Large intestine (tissue), 3 donors: ENCODE results near the gene ACSS1. TPM values are rescaled to one million over a fixed set of nuclear protein-coding genes. Genes with fewer than 3 reads are reported as not detected.
A peak's percentile ranks its signal among the peaks of the same experiment; 100 is the strongest.

Source experiments
- DNase-seq, 2 donors: peaks; one replicate each; pipeline versions ENCODE4 v3.0.0 to v3.0.0-alpha.2; 2013
- H3K27ac ChIP-seq: one replicate; pipeline ENCODE4 v1.5.1; 2013; ENCODE audit warnings: low read length
- H3K27me3 ChIP-seq: 2 replicates; pipeline ENCODE4 v1.6.1; 2013; ENCODE audit warnings: low read length; ENCODE audit not compliant: control insufficient read depth, insufficient read depth
- H3K36me3 ChIP-seq: 2 replicates; pipeline ENCODE4 v1.6.1; 2013; ENCODE audit warnings: low read length; ENCODE audit not compliant: control insufficient read depth, insufficient read depth
- H3K4me1 ChIP-seq: one replicate; pipeline ENCODE4 v1.6.1; 2013; ENCODE audit warnings: low read length; ENCODE audit not compliant: control insufficient read depth, insufficient read depth
- H3K4me3 ChIP-seq: one replicate; pipeline ENCODE4 v1.5.1; 2013; ENCODE audit warnings: low read length
- H3K9me3 ChIP-seq: one replicate; pipeline ENCODE4 v1.6.1; 2013; ENCODE audit warnings: mild to moderate bottlenecking, low read depth, low read length, moderate library complexity; ENCODE audit not compliant: control insufficient read depth
- WGBS: methylation state at CpG from one replicate; pipeline ENCODE4 v1.1.5; 2013; ENCODE audit warnings: low lambda C conversion rate; ENCODE audit not compliant: insufficient coverage; 5-methylcytosine and 5-hydroxymethylcytosine counted together
- polyA plus RNA-seq: library from polyadenylated mRNA; unstranded; fragments of 120-200 nt; gene quantifications from one replicate; pipeline ENCODE4 v1.2.1, GENCODE V29; 2013

The ACSS1 gene
- polyA plus RNA-seq, 1 donor: 102 TPM

DNA sequence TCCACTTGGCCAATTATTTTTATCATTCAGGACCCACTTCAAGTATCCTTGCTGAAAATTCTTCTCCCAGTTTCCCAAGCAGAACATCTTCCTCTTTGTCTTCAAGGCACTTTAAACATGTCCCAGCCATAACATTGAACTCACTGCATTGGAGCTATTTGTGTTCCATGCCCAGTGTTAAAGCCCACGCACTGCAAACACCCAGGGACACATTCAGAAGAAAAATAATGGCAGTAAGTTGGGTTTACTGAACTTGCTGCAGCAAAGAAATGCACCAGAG, 63.8 kb downstream of the ACSS1 start:
- no CpG with 5 or more reads among the region's 1 CpG for WGBS
- Histone ChIP-seq H3K4me1 (peaks cover 28% of the 10 kb centered on the region), H3K27me3 (no peaks in the 10 kb centered on the region), H3K27ac (no peak overlapping the region), H3K36me3 (peaks cover 2% of the 10 kb centered on the region), H3K4me3 (no peak overlapping the region), H3K9me3 (no peaks in the 10 kb centered on the region)
- DNase-seq: no peak

- peaks cover 6% of the 10 kb centered on the region for H3K36me3 ChIP-seq
- peak in 1 of 2 donors; percentile 31 for DNase-seq
- H3K27me3 ChIP-seq: no peaks in the 10 kb centered on the region
- H3K4me1 ChIP-seq: peaks cover 23% of the 10 kb centered on the region
- no peak overlapping the region for H3K4me3 ChIP-seq
- peak overlapping the region; percentile 77 for H3K27ac ChIP-seq
- no peaks in the 10 kb centered on the region for H3K9me3 ChIP-seq
- WGBS: 80% methylated on average over 3 of the region's 9 CpGs
Measured at GRCh38 chr20:24993337-24994185, 64.4 kb downstream of the ACSS1 start.

- no CpG with 5 or more reads among the region's 69 CpGs for WGBS
- DNase-seq: peak; percentile 91 to 96
- Histone ChIP-seq H3K9me3 (no peaks in the 10 kb centered on the region), H3K4me3 (peak within 1 kb of the TSS; percentile 88), H3K27me3 (no peaks in the 10 kb centered on the region), H3K27ac (peak within 1 kb of the TSS; percentile 77), H3K36me3 (peaks cover 6% of the 10 kb centered on the region), H3K4me1 (peaks cover 19% of the 10 kb centered on the region)
Measured at GRCh38 chr20:24992487-24993205, 65.3 kb downstream of the ACSS1 start, which contains the start of gene APMAP. TSS of gene APMAP (minus strand) at chr20:24992751. CDS start at chr20:24992688, 63 bp downstream.

- Histone ChIP-seq H3K27ac (peak overlapping the region; percentile 77), H3K9me3 (no peaks in the 10 kb centered on the region), H3K4me3 (peak overlapping the region; percentile 88), H3K27me3 (no peaks in the 10 kb centered on the region), H3K36me3 (peaks cover 6% of the 10 kb centered on the region), H3K4me1 (peaks cover 18% of the 10 kb centered on the region)
- DNase-seq: no peak
- no CpG with 5 or more reads among the region's 36 CpGs for WGBS
Measured at GRCh38 chr20:24991897-24992486, 65.9 kb downstream of the ACSS1 start.

DNA sequence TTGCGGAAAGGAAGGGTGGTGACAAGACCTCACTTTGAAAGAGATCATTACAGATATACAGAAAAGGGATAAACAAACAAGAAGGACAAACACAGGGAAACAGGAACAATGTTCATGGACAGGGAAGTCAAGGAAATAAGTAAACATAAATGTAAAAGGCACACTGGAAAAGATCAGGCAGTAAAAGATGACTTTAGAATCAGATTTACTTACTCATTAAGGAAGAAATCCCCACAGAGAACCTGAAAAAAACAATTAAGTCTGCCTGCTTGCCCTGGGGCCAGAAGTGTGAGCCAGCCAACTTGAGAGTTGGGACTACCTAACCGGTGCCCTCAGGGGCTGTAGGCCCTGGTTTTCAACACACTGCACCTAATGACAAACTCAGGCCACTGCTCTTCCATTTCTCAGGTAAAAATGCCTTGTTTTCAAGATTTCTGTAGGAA, 67.1 kb downstream of the ACSS1 start:
- no peak for DNase-seq
- Histone ChIP-seq H3K27me3 (no peaks in the 10 kb centered on the region), H3K4me3 (no peak overlapping the region), H3K9me3 (no peaks in the 10 kb centered on the region), H3K27ac (no peak overlapping the region), H3K36me3 (peaks cover 6% of the 10 kb centered on the region), H3K4me1 (peaks cover 11% of the 10 kb centered on the region)
- WGBS: 100% methylated on average over 1 of the region's 2 CpGs

DNA sequence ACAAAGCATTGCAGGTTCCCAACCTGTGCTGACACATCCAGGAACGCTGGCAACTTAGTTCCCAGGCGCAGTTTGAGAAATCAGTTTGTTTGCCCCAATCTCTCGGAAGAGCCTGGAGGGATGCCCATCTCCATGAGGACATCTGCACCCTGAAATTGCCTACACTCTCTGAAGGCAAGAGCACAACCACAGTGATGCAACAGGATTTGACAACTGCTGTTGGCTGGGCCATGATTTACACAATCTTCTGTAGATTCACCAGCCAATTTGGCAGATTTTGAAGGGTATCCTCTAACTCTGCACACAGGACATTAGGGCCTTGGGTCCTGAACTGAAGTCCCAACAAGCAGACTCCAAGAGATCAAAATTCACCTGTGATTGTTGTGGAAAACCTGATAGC, 68.8 kb downstream of the ACSS1 start:
- Histone ChIP-seq H3K27ac (no peak overlapping the region), H3K4me1 (peaks cover 6% of the 10 kb centered on the region)
- WGBS: no CpG with 5 or more reads among the region's 3 CpGs

GRCh38 chr20:24987873-24988835, 69.8 kb downstream of the ACSS1 start:
- no peaks in the 10 kb centered on the region for H3K9me3 ChIP-seq
- no peak overlapping the region for H3K4me3 ChIP-seq
- peaks cover 6% of the 10 kb centered on the region for H3K4me1 ChIP-seq
- H3K36me3 ChIP-seq: peaks cover 7% of the 10 kb centered on the region
- no peak overlapping the region for H3K27ac ChIP-seq
- no peak for DNase-seq
- no peaks in the 10 kb centered on the region for H3K27me3 ChIP-seq
- WGBS: 90% methylated on average over 2 of the region's 7 CpGs

More for the DNA sequence above, 68.8 kb downstream of the ACSS1 start:
- Histone ChIP-seq H3K4me3 (no peak overlapping the region), H3K27me3 (no peaks in the 10 kb centered on the region), H3K36me3 (peaks cover 6% of the 10 kb centered on the region), H3K9me3 (no peaks in the 10 kb centered on the region)
- no peak for DNase-seq

DNA sequence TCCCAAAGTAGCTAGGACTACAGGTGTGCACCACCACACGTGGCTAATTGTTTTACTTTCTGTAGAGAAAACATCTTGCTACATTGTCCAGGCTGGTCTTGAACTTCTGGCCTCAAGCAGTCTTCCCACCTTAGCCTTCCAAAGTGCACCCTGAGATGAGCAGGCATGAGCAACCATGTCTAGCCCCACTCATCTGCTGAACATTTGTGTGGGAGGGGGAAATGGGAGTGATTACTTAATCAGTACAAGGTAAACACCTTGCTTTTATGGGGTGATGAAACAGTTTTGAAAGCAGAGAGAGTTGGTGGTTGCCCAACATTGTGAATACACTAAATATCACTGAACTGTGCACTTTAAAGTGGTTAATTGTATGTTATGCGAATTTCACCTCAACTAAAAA, 70.7 kb downstream of the ACSS1 start:
- 83% methylated on average over 1 of the region's 2 CpGs for WGBS
- H3K27me3 ChIP-seq: no peaks in the 10 kb centered on the region
- H3K4me1 ChIP-seq: peaks cover 6% of the 10 kb centered on the region
- DNase-seq: no peak
- no peak overlapping the region for H3K4me3 ChIP-seq
- peaks cover 14% of the 10 kb centered on the region for H3K36me3 ChIP-seq
- no peak overlapping the region for H3K27ac ChIP-seq
- no peaks in the 10 kb centered on the region for H3K9me3 ChIP-seq

- Histone ChIP-seq H3K4me3 (no peak overlapping the region), H3K4me1 (peaks cover 6% of the 10 kb centered on the region), H3K27ac (no peak overlapping the region), H3K9me3 (no peaks in the 10 kb centered on the region), H3K36me3 (peaks cover 20% of the 10 kb centered on the region), H3K27me3 (no peaks in the 10 kb centered on the region)
- 93% methylated on average over 2 of the region's 7 CpGs for WGBS
- DNase-seq: no peak
Measured at GRCh38 chr20:24986436-24987015, 71.4 kb downstream of the ACSS1 start.
